ENCODE results near the gene ZCCHC24.
A peak's percentile ranks its signal among the peaks of the same experiment; 100 is the strongest.

ZCCHC24 gene

DNA sequence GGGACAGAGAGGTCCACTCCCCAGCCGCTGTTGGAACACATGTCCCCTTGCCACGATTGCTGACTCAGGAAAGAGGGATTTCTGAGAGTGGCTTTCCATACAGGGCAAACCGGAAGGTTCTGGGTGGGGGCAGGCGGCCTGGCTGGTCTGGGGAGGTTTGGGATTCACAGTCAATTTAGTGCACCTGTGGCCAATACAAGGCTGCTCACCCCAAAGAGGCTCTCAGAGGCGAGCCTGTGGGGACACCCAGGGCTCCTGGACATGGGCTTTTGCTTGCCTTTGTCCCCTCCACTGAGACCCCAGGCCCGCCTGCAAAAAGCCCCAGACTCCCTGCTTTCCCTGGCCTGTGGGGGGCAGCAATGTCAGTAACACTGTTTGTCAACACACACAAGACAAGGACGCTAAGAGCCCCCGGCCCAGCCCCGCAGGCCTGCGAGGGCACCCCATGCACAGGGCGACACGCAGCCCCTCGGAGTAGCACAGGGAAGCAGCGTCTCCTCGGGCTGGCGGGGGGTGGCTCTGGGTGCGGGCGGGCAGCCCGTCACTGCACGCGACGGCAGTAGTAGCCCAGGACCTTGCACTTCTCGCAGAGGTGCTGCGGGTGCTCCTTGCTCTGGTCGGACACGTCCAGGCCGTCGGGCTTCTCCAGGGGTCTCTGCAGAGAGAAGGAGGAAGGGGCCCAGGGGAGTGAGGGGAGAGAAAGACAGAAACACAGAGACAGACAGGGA lies 59.5 kb downstream of the ZCCHC24 start:
- no peak for DNase-seq (ENCODE audit: low read depth in 1 of 2, low spot score in 1 of 2)

DNA sequence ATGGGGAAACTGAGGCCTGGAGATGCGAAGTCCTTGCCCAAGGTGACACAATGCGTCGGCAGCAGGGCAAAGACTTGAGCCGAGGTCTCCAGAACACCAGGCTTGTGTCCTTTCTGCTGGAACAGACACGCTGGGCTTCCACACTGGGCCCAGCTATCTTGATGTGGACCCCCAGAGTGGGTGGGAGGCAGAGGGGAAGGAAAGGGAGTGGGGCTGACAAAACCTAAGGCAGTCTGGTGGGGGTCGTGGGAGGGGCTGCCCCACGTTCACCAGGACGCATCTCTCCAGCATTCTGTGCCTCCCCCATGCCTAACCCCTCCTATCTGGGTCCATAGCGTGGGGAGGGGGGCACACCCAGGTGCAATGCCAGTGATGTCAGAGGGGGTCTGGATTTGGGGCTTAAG lies 60.0 kb downstream of the ZCCHC24 start:
- no peak for DNase-seq (ENCODE audit: low read depth in 1 of 2, low spot score in 1 of 2)

DNA sequence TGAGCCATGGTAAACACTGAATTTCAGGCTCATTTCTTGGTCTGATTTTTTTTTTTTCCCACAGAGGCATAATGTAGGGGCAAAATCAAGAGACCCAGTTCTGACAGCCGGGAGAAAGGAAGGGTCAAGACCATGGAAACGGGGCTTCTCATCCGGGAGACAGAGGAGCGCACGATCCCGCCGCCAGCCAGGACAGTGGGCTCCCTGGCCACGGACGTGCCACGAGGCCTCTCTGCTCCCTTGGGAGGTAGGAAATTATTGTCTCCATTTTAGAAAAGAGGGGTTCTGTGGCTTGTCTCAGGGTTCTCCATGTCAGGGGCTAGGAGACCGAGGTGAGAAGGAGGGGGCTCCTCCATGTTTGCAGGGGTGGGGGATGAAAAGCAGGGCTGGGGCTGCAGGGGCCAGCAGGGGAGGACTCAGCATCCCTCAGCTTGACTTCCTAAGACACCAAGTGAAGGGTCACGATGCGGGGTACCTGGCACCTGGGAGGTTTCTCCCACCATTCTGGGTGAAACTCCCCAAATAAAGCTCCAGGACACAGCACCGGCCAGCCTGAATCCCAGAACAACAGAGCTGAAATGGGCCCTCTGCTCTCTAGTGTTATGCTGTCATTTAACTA lies 60.5 kb downstream of the ZCCHC24 start:
- DNase-seq (ENCODE audit: low read depth in 1 of 2, low spot score in 1 of 2), result no peak

DNA sequence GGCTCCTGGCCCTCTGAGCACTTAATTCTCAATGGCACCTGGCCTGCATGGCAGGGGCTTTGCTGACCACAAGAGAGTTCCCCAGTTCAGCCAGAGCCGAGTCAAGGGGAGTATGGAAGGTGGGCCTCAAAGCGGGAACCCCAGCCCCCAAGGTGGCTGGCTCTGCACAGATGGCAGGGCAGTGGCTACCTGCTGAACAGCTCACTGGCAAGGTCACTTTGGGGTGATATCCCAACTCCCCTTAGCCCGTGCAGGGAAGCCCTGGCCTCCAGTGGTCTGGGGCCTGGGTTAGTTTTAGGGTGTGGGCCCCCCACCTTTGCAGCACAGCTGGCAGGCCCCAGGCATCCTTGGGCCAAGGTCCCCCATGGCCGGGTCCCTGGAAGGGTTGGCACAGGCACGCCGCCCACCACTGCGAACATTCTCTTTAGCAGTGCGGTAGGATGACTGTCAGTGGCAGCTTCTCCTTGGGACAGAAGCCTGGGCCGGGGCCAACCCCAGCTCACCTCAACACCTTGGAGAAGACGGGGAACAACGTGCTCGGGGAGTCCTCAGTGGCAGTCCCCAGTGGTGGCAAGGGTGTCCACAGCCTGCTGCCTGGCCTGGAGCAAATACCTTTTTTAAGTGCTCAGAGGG lies 61.3 kb downstream of the ZCCHC24 start:
- DNase-seq (ENCODE audit: low read depth in 1 of 2, low spot score in 1 of 2), result no peak

DNA sequence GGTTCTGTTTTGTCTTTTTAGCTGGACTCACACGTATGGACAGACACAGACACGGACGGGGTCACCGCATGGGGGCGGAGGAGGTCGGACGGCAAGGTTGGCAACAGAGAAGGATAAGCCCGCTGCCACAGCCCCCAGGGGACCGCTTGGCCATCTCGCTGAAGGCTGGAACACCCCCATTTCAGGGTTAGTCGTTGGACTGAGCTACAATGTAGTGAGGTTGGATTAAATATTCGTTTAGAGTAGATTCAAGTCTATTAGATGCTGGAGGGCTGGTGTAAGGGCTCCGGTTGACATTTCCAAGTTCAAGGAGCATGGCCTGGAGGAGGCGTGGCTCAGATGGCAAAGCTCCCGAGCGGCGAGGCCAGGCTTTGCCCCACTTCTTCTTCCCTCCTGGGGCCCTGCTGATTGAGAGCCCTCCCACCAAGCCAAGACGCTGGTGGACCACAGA lies 62.9 kb downstream of the ZCCHC24 start:
- no peak for DNase-seq (ENCODE audit: low read depth in 1 of 2, low spot score in 1 of 2)

DNA sequence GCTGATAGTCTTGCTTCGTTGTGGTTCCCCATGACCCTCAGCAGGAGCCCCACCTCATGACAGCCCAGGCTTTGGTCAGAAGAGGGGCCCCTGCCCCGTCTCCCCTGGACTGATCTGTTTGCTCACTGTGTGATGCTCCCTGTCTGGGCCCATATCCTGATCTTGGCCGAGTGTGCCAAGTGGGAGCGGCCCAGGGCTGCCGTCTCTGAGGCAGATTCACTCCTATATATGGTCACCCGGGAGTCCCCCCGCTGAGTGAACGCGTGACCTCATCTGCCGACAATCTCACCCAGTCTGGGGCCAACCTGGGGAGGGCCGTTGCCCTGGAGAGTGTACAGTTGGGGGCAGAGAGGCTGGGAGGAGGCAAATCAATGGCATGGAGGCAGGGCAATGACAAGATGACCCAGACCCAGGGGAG lies 63.6 kb downstream of the ZCCHC24 start:
- no peak for DNase-seq (ENCODE audit: low read depth in 1 of 2, low spot score in 1 of 2)

- no peak for DNase-seq (ENCODE audit: low read depth in 1 of 2, low spot score in 1 of 2)
Measured at GRCh38 chr10:79380946-79381721, 64.3 kb downstream of the ZCCHC24 start.

GRCh38 chr10:79380125-79380945 lies 65.1 kb downstream of the ZCCHC24 start:
- no peak for DNase-seq (ENCODE audit: low read depth in 1 of 2, low spot score in 1 of 2)

- no peak for DNase-seq (ENCODE audit: low read depth in 1 of 2, low spot score in 1 of 2)
Measured at GRCh38 chr10:79379512-79380124, 65.8 kb downstream of the ZCCHC24 start.

GRCh38 chr10:79378647-79379511 lies 66.5 kb downstream of the ZCCHC24 start:
- no peak for DNase-seq (ENCODE audit: low read depth in 1 of 2, low spot score in 1 of 2)

DNA sequence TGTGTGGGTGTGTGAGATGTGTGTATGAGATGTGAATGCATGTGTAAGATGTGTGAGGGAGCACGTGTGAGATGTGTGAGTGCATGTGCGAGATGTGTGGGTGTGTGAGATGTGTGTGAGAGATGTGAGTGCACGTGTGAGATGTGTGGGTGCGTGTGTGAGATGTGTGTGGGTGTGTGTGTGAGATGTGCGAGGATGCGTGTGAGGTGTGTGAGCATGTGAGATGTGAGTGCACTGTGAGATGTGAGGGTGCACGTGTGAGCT lies 67.1 kb downstream of the ZCCHC24 start:
- no peak for DNase-seq (ENCODE audit: low read depth in 1 of 2, low spot score in 1 of 2)

DNA sequence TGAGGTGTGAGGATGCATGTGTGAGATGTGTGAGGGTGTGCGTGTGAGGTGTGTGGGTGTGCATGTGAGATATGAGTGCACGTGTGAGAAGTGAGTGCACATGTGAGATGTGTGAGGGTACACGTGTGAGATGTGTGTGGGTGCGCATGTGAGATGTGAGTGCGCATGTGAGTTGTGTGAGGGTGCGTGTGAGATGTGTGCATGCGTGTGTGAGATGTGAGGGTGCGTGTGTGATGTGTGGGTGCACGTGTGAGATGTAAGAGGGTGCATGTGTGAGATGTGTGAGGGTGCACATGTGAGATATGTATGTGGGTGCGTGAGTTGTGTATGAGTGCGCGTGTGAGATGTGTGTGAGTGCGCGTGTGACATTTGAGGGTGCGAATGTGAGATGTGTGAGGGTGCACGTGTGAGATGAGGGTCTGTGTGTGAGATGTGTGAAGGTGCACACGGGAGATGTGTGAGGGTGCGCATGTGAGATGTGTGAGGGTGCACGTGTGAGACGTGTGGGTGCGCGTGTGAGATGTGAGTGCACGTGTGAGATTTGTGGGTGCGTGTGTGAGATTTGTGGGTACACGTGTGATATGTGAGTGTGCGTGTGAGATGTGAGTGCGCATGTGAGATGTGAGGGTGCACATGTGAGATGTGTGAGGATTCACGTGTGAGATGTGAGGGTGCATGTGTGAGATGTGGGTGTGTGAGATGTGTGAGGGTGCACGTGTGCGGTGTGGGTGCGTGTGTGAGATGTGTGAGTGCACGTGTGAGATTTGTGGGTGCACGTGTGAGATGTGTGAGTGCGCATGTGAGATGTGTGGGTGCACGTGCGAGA lies 67.7 kb downstream of the ZCCHC24 start:
- no peak for DNase-seq (ENCODE audit: low read depth in 1 of 2, low spot score in 1 of 2)

DNA sequence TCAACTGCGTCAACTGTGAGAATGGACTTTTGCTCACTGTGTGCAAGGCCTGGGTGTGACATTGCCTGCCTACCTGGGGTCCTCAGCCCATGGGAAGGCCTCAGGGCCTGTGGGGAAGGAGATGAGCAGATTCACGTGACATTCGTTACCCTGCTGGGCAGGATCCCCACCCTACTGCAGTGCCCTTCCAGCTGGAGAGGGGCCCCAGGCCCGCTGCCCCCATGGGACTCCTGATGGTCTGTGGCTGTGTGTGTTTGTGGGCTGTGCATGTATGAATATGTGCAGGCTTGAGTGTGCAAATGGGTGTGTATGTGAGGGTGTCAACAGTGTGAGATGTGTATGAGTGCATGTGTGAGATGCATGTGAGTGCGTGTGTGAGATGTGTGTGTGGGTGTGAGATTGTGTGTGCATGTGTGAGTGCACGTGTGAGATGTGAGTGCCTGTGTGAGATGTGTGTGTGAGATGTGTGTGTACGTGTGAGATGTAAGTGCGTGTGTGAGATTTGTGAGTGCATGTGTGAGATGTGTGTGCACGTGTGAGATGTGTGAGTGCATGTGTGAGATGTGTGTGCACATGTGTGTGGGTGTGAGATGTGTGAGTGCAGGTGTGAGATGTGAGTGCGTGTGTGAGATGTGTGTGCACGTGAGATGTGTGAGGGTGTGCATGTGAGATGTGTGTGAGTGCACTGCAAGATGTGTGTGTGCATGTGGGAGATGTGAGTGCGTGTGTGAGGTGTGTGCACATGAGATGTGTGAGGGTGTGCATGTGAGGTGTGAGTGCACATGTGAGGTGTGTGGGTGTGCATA lies 68.5 kb downstream of the ZCCHC24 start:
- DNase-seq (ENCODE audit: low read depth in 1 of 2, low spot score in 1 of 2), result no peak

- DNase-seq (ENCODE audit: low read depth in 1 of 2, low spot score in 1 of 2), result no peak
Measured at GRCh38 chr10:79376078-79376628, 69.3 kb downstream of the ZCCHC24 start.

DNA sequence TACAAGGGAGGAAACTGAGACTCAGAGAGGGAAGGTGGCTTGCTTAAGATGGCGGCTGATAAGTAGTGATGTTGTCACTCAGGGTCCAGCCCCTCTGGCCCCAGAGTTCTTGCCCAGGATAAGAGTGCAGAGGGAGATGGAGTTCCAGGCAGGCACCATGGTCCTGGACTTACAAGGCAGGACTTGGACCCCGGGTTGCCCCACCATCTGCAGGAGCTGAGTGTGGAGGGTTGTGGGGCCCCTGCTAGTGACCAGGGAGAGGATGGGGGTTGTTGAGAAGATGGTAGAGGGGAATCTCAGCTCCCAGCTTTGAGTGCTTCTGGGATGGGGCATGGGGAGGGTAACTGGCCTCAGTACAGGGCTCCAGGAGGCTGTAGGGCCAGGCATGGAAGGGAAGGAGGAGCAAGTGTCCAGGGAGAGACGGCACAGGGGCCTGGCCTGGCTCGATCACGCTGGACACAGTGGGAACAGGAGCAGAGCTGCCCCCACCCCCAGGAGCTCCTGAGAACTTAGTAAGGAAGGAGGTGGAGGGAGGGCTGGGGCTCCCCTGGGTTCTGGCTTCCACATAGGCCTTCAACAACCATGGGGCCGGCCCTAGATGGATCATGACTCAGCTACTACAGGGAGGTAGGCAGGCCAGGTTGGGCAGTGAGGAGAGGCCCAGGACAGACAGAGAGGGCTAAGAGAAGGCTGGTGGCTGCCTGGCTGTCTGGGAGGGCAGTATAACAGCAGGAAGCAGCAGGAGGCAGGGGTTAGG lies 69.9 kb downstream of the ZCCHC24 start:
- DNase-seq (ENCODE audit: low read depth in 1 of 2, low spot score in 1 of 2), result no peak

GRCh38 chr10:79374312-79375191 lies 70.9 kb downstream of the ZCCHC24 start:
- DNase-seq (ENCODE audit: low read depth in 1 of 2, low spot score in 1 of 2), result peak; percentile 57 to 68

Data from activated T-helper 1 cell treated with anti-CD3 and anti-CD28 coated beads, Interleukin-2, amount 50 U/mL, for 16 hours (primary cell).